Right lobe of liver (tissue), 6 donors: ENCODE measurements around the gene SPPL3. TPM values are rescaled to one million over a fixed set of nuclear protein-coding genes. Genes with fewer than 3 reads are reported as not detected.

Experiments
- ATAC-seq, 4 donors: fragments of 200-7000 bp; cut with Tn5 transposase; one replicate each; pipeline ENCODE4 v1.9.1; 2020; ENCODE audit warnings: mild to moderate bottlenecking in 4 of 4, moderate library complexity in 4 of 4
- DNase-seq, 3 donors: peaks; one replicate each; pipeline ENCODE4 v3.0.0-alpha.2; 2020
- H3K27ac ChIP-seq, 3 donors: fragments of 200-600 bp; one replicate each; pipeline ENCODE4 v1.8.0; 2022
- H3K27me3 ChIP-seq, 2 donors: fragments of 200-600 bp; one replicate each; pipeline ENCODE4 v1.8.0; 2022
- H3K36me3 ChIP-seq, 4 donors: fragments of 200-600 bp; sonication (generic) in 1 of 4; one replicate each; pipeline versions ENCODE4 v1.5.1 to v1.8.0; 2017 to 2022; ENCODE audit warnings: control low read depth in 1 of 4
- H3K4me1 ChIP-seq, 4 donors: fragments of 200-600 bp; sonication (generic) in 1 of 4; one replicate each; pipeline versions ENCODE4 v1.5.1 to v1.8.0; 2017 to 2022; ENCODE audit warnings: control low read depth in 1 of 4
- H3K4me3 ChIP-seq, 3 donors: fragments of 200-600 bp; one replicate each; pipeline ENCODE4 v1.8.0; 2022
- H3K9me3 ChIP-seq, 4 donors: fragments of 200-600 bp; sonication (generic) in 1 of 4; one replicate each; pipeline versions ENCODE4 v1.5.1 to v1.8.0; 2017 to 2022; ENCODE audit warnings: control low read depth in 1 of 4
- CTCF ChIP-seq, 4 donors: fragments of 200-600 bp in 3 of 4; fragments of 450-650 bp in 1 of 4; IDR thresholded peaks; one replicate each; pipeline versions ENCODE4 v1.5.1 to v1.8.0; 2016 to 2022; ENCODE audit warnings: antibody characterized with exemption in 4 of 4, mild to moderate bottlenecking in 2 of 4
- POLR2A ChIP-seq: fragments of 450-650 bp; IDR thresholded peaks from one replicate; pipeline ENCODE4 v1.6.1; 2017; ENCODE audit warnings: antibody characterized with exemption, mild to moderate bottlenecking
- WGBS: methylation state at CpG from one replicate; pipeline ENCODE4 v1.1.6; 2018; ENCODE audit warnings: low coverage, low lambda C conversion rate; ENCODE audit not compliant: insufficient coverage; ENCODE audit errors: missing lambda C conversion rate; 5-methylcytosine and 5-hydroxymethylcytosine counted together
- intact Hi-C, 2 donors: fragments of 100-400 bp; cut with DNase I; formaldehyde crosslinking; loops; one replicate each; pipeline versions ENCODE4 v1.11.2 to v1.14.1; 2022
- total RNA-seq, 6 experiments: library from RNA; depleted of rRNA in 2 of 6; stranded (reverse); fragments of >200 nt in 2 of 6; fragmentation: NEBNext Ultra II Directional in 3 of 6; extraction: Animal tissue kit (Norgen Biotek cat#: 25700) in 3 of 6; gene quantifications; one replicate each; pipeline versions ENCODE4 v1.1.0 to v1.2.4, GENCODE V29; 2016 to 2023
- donor health status: DM: no; HTN: yes; CAD: no.
- donor health status: DM: no; HTN: no; CAD: no.
- donor health status: DM: no; HTN: no; CAD: no.
- donor health status: DM: no; HTN: yes; CAD: no.
- donor health status: DM: no; HTN: yes; CAD: no.

Gene SPPL3
- total RNA-seq, 6 experiments from 2014 or later = 10.7 to 26.6 (median 16.9) TPM

DNA sequence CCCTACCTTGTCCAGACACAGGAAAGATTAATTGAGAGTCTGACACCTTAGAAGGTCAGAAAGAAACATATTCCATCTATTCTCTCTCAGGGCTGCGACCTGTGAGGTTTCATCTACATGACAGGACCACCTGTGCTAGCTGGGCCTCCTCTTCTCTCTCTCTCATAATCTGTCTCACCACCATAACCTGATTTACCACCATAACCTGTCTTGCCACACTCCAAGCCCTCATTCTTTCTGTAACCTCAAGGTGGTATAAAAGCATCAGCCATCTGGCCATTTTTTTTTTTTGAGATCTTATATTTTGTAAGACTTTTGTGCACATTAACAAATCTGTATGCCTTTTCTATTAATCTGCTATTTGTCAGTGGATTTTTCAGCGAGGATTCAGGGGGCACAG is 103.0 kb downstream of the SPPL3 start:
- no peak overlapping the region for H3K4me3 ChIP-seq
- intact Hi-C loops = no loop called here
- H3K4me1 ChIP-seq = no peaks in the 10 kb centered on the region
- no peak for TF ChIP-seq POLR2A
- WGBS = 100% methylated on average over 2 of the region's 2 CpGs
- no peaks in the 10 kb centered on the region for H3K27me3 ChIP-seq
- ATAC-seq (no peak), DNase-seq (no peak)
- no peaks in the 10 kb centered on the region for H3K9me3 ChIP-seq
- H3K36me3 ChIP-seq = no peaks in the 10 kb centered on the region
- no peak overlapping the region for H3K27ac ChIP-seq

DNA sequence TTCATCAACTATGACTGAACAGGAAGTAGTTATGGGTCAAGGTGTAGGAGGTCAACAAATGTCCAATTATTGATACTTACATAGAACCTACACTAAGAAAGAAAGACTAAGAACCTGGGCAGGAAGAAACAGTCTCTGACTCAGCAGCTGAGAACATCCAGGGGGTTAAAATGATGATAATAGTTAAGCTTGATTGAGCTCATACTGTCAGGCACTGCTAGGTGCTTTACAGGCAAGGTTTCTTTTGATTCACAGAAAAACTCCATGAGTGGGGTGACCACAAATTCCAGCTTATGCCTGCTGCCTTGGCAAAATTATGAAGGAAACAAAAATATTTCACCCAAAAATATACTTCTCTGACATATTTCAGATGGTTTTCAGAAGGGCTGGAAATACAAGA is 103.5 kb downstream of the SPPL3 start:
- Histone ChIP-seq H3K36me3 (no peaks in the 10 kb centered on the region), H3K27ac (no peak overlapping the region), H3K27me3 (no peaks in the 10 kb centered on the region), H3K4me3 (no peak overlapping the region), H3K9me3 (no peaks in the 10 kb centered on the region), H3K4me1 (no peaks in the 10 kb centered on the region)
- no peak for ATAC-seq
- DNase-seq = no peak
- intact Hi-C loops = no loop called here
- TF ChIP-seq CTCF (IDR thresholded peaks at IDR 0.05) (no peak), POLR2A (no peak)

GRCh38 chr12:120799243-120800045 is 104.7 kb downstream of the SPPL3 start:
- no peak overlapping the region for H3K27ac ChIP-seq
- H3K36me3 ChIP-seq = no peaks in the 10 kb centered on the region
- no peaks in the 10 kb centered on the region for H3K4me1 ChIP-seq
- no peak overlapping the region for H3K4me3 ChIP-seq
- intact Hi-C loops = no loop called here
- H3K9me3 ChIP-seq = no peaks in the 10 kb centered on the region
- ATAC-seq (no peak), DNase-seq (no peak)
- WGBS = 90% methylated on average over 2 of the region's 3 CpGs
- H3K27me3 ChIP-seq = no peaks in the 10 kb centered on the region
- TF ChIP-seq POLR2A (no peak), CTCF (IDR thresholded peaks at IDR 0.05) (no peak)

- DNase-seq (no peak), ATAC-seq (no peak)
- no peak for TF ChIP-seq CTCF (IDR thresholded peaks at IDR 0.05)
- TF ChIP-seq POLR2A = no peak
- Histone ChIP-seq H3K4me3 (no peak overlapping the region), H3K36me3 (no peaks in the 10 kb centered on the region), H3K27me3 (no peaks in the 10 kb centered on the region), H3K9me3 (no peaks in the 10 kb centered on the region), H3K4me1 (no peaks in the 10 kb centered on the region), H3K27ac (no peak overlapping the region)
- intact Hi-C loops = no loop called here
- 83% methylated on average over 4 of the region's 4 CpGs for WGBS
Observed at GRCh38 chr12:120798696-120799095, 105.5 kb downstream of the SPPL3 start.

GRCh38 chr12:120797677-120798642 is 106.2 kb downstream of the SPPL3 start:
- no peaks in the 10 kb centered on the region for H3K9me3 ChIP-seq
- WGBS = 83% methylated on average over 6 of the region's 7 CpGs
- no peaks in the 10 kb centered on the region for H3K36me3 ChIP-seq
- no peaks in the 10 kb centered on the region for H3K27me3 ChIP-seq
- ATAC-seq (no peak), DNase-seq (no peak)
- TF ChIP-seq POLR2A (no peak), CTCF (IDR thresholded peaks at IDR 0.05) (no peak)
- H3K4me3 ChIP-seq = no peak overlapping the region
- H3K4me1 ChIP-seq = no peaks in the 10 kb centered on the region
- H3K27ac ChIP-seq = no peak overlapping the region
- intact Hi-C loops = no loop called here
